GM21825 (cell line): Measurements from ENCODE around the gene DLX6.

Source experiments
- ATAC-seq: cut with Tn5 transposase; IDR thresholded peaks from one replicate; pipeline ENCODE4 v1.9.1; 2021; ENCODE audit warnings: mild to moderate bottlenecking, moderate library complexity; ENCODE audit not compliant: unreplicated experiment

DLX6 gene

GRCh38 chr7:97005183-97006054, at the start of gene DLX6:
TSS of gene DLX6 (plus strand) at chr7:97005553. CDS start at chr7:97005978, 425 bp downstream.
- ATAC-seq, result no peak

GRCh38 chr7:96959135-96959534, 46.2 kb upstream of the DLX6 start:
- no peak for ATAC-seq

- ATAC-seq, result no peak
Observed at GRCh38 chr7:96962221-96962885, 43.0 kb upstream of the DLX6 start.

- ATAC-seq, result no peak
Observed at GRCh38 chr7:96968981-96969380, 36.4 kb upstream of the DLX6 start.

GRCh38 chr7:96970739-96971138, 34.6 kb upstream of the DLX6 start:
- ATAC-seq, result no peak

- ATAC-seq, result no peak
Observed at GRCh38 chr7:96973986-96974385, 31.4 kb upstream of the DLX6 start.

- ATAC-seq, result no peak
Observed at GRCh38 chr7:96976106-96976505, 29.2 kb upstream of the DLX6 start.

GRCh38 chr7:96977445-96977844, 27.9 kb upstream of the DLX6 start:
- no peak for ATAC-seq

- no peak for ATAC-seq
Observed at GRCh38 chr7:96979551-96980276, 25.6 kb upstream of the DLX6 start.

GRCh38 chr7:96982586-96982985, 22.8 kb upstream of the DLX6 start:
- no peak for ATAC-seq

- no peak for ATAC-seq
Observed at GRCh38 chr7:96985992-96986391, 19.4 kb upstream of the DLX6 start.

- ATAC-seq, result no peak
Observed at GRCh38 chr7:96986901-96987300, 18.5 kb upstream of the DLX6 start.

- no peak for ATAC-seq
Observed at GRCh38 chr7:96987719-96988118, 17.6 kb upstream of the DLX6 start.

- no peak for ATAC-seq
Observed at GRCh38 chr7:96989241-96989858, 16.0 kb upstream of the DLX6 start.

GRCh38 chr7:96989859-96990317, 15.5 kb upstream of the DLX6 start:
- no peak for ATAC-seq

GRCh38 chr7:96991546-96992191, 13.7 kb upstream of the DLX6 start:
- no peak for ATAC-seq

- no peak for ATAC-seq
Observed at GRCh38 chr7:96992192-96993005, 13.0 kb upstream of the DLX6 start.

- no peak for ATAC-seq
Observed at GRCh38 chr7:96993094-96993865, 12.1 kb upstream of the DLX6 start.

GRCh38 chr7:96993980-96994379, 11.4 kb upstream of the DLX6 start:
- ATAC-seq, result no peak
